ENCODE measurements around the gene FAM13C. TPM values are rescaled to one million over a fixed set of nuclear protein-coding genes. Genes with fewer than 3 reads are reported as not detected.

The FAM13C gene
- total RNA-seq, 6 experiments from 2014 or later = 0.49 to 7.4 (median 1.5) TPM

DNA sequence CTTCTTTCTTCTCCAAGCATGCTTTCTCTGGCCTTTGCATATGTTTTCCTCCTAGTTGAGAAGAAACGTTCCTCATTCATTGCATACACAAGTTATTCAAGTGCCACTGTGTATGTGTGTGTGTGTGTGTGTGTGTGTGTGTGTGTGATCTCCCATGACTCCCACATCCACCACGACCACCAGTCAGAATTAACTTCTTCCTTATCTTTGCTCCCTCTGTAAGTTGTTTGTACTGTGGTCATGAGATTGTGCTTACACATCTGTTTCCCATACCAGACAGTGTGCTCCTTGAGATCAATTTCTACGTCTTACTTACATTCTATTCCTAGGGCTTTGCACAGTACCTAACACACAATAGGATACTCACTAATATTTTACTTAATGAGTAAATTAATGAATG lies 22.4 kb upstream of the FAM13C start:
- Histone ChIP-seq H3K36me3 (no peaks in the 10 kb centered on the region), H3K4me1 (peaks cover 0 to 7% (median 1%) of the 10 kb centered on the region in 4 donors), H3K9me3 (no peaks in the 10 kb centered on the region), H3K4me3 (no peak overlapping the region), H3K27ac (no peak overlapping the region), H3K27me3 (no peaks in the 10 kb centered on the region)
- ATAC-seq (no peak), DNase-seq (no peak)
- intact Hi-C loops (cut with DNase I) = no loop called here
- TF ChIP-seq POLR2A (IDR thresholded peaks at IDR 0.05) = no peak
- TF ChIP-seq, protein P1, sequence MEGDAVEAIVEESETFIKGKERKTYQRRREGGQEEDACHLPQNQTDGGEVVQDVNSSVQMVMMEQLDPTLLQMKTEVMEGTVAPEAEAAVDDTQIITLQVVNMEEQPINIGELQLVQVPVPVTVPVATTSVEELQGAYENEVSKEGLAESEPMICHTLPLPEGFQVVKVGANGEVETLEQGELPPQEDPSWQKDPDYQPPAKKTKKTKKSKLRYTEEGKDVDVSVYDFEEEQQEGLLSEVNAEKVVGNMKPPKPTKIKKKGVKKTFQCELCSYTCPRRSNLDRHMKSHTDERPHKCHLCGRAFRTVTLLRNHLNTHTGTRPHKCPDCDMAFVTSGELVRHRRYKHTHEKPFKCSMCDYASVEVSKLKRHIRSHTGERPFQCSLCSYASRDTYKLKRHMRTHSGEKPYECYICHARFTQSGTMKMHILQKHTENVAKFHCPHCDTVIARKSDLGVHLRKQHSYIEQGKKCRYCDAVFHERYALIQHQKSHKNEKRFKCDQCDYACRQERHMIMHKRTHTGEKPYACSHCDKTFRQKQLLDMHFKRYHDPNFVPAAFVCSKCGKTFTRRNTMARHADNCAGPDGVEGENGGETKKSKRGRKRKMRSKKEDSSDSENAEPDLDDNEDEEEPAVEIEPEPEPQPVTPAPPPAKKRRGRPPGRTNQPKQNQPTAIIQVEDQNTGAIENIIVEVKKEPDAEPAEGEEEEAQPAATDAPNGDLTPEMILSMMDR (IDR thresholded peaks at IDR 0.05) = no peak
- WGBS (ENCODE audit: insufficient coverage, low coverage, low lambda C conversion rate, missing lambda C conversion rate) = 43% methylated on average over 3 of the region's 3 CpGs

DNA sequence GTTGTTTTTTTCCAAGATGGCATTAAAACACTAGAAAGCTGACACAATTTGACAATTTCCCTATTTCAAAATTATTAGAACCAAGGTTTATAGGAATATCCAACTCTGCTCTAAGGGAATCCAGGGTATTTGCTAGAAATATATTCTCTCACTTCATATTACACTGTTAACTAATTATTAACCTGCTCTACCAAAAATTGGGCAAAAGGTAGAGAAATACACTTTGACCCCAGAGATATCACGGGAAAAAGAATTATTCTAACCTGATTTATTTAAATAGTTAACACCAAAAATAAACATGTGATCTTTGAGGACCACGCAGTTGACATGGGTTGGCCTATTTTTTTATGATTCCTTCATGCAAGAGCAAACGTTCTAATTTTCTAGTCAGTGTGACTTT lies 21.6 kb upstream of the FAM13C start:
- intact Hi-C loops (cut with DNase I) = no loop called here
- WGBS (ENCODE audit: insufficient coverage, low coverage, low lambda C conversion rate, missing lambda C conversion rate) = 34% methylated on average over 3 of the region's 3 CpGs
- Histone ChIP-seq H3K27ac (peak overlapping the region in 1 of 3 donors; percentile 9), H3K36me3 (no peaks in the 10 kb centered on the region), H3K9me3 (no peaks in the 10 kb centered on the region), H3K27me3 (no peaks in the 10 kb centered on the region), H3K4me1 (peaks cover 0 to 7% (median 1%) of the 10 kb centered on the region in 4 donors), H3K4me3 (no peak overlapping the region)
- TF ChIP-seq POLR2A (IDR thresholded peaks at IDR 0.05) = no peak
- TF ChIP-seq, protein P1 (IDR thresholded peaks at IDR 0.05) = no peak
- DNase-seq = no peak
- peak in 3 of 4 donors; percentile 28 to 79 (median 75) for ATAC-seq

DNA sequence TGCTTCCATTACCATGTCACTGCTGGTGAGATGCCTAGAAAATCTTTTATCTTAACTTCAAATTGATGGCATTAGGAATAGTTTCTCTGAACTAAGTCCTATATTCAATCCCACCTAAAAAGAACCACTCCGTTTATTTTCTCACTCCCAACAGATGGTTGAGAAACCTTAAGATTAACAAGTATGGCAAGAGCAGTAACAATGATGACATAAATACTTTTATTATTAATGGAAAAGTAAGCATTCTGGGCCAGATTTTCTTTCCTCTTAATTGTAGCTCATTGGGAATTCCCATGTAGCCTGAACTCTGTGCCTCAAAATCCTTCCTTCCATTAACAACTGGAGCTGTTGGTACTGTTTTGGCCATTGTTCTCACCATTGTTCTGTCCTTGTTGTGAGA lies 21.1 kb upstream of the FAM13C start:
- H3K27me3 ChIP-seq = no peaks in the 10 kb centered on the region
- peak in 1 of 4 donors; percentile 13 for ATAC-seq
- no peak for TF ChIP-seq POLR2A (IDR thresholded peaks at IDR 0.05)
- TF ChIP-seq, protein P1 (IDR thresholded peaks at IDR 0.05) = no peak
- peak overlapping the region in 1 of 3 donors; percentile 9 for H3K27ac ChIP-seq
- DNase-seq = no peak
- H3K9me3 ChIP-seq = no peaks in the 10 kb centered on the region
- intact Hi-C loops (cut with DNase I) = no loop called here
- H3K4me1 ChIP-seq = peaks cover 0 to 7% (median 1%) of the 10 kb centered on the region in 4 donors
- H3K4me3 ChIP-seq = no peak overlapping the region
- 95% methylated on average over 1 of the region's 1 CpG for WGBS (ENCODE audit: insufficient coverage, low coverage, low lambda C conversion rate, missing lambda C conversion rate)
- H3K36me3 ChIP-seq = no peaks in the 10 kb centered on the region

DNA sequence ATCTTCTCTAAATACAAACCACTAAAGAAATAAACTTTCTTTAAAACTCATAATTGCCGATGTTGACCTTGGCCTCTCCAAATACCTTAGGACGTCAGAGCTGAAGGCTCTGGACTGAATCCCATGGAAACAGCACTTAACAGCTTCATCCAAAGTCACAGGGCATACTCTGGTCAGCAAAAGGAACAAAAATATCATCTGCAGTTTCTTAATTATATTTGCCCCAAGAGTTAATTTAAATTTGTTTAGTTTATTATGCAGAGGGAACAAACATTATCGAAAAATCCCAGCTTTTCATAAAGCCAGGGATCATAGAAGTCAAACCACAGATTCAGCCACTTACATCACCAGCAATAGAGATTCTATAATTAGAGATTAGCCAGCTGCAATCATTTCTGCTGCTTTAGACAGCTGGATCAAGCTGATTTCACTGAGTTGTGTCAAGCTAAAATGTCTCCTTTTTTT lies 20.5 kb upstream of the FAM13C start:
- Histone ChIP-seq H3K27me3 (no peaks in the 10 kb centered on the region), H3K9me3 (no peaks in the 10 kb centered on the region), H3K4me3 (no peak overlapping the region), H3K27ac (peak overlapping the region in 1 of 3 donors; percentile 19), H3K36me3 (no peaks in the 10 kb centered on the region), H3K4me1 (peaks cover 0 to 7% (median 1%) of the 10 kb centered on the region in 4 donors)
- DNase-seq (no peak), ATAC-seq (peak in 3 of 4 donors; percentile 28 to 50 (median 40))
- intact Hi-C loops (cut with DNase I) = no loop called here
- TF ChIP-seq POLR2A (IDR thresholded peaks at IDR 0.05) = no peak
- TF ChIP-seq, protein P1 (IDR thresholded peaks at IDR 0.05) = no peak
- 37% methylated on average over 3 of the region's 3 CpGs for WGBS (ENCODE audit: insufficient coverage, low coverage, low lambda C conversion rate, missing lambda C conversion rate)
